Measurements from ENCODE around the gene LRRN4. TPM values are rescaled to one million over a fixed set of nuclear protein-coding genes. Genes with fewer than 3 reads are reported as not detected.

The LRRN4 gene
- total RNA-seq, 1 donor = 0.09 TPM

GRCh38 chr20:5991623-5992441, 62.0 kb downstream of the LRRN4 start:
- no peak overlapping the region for H3K4me3 ChIP-seq (ENCODE audit: low read depth, low read length)
- no peak for DNase-seq (ENCODE audit: low read depth)
- no peak for TF ChIP-seq CTCF (IDR thresholded peaks at IDR 0.05; ENCODE audit: insufficient read depth, low read length)

- H3K4me3 ChIP-seq (ENCODE audit: low read depth, low read length) = no peak overlapping the region
- TF ChIP-seq CTCF (IDR thresholded peaks at IDR 0.05; ENCODE audit: insufficient read depth, low read length) = no peak
- DNase-seq (ENCODE audit: low read depth) = no peak
Observed at GRCh38 chr20:5990946-5991345, 62.9 kb downstream of the LRRN4 start.

Small RNA genes lying within 50 kb of the gene (small RNA-seq; reads per million reads assigned to genes)
- not detected for gene RN7SL498P

Other genes with a start within 250 kb of the LRRN4 start
- not detected in 2 replicates for gene CHGB, start 142.6 kb downstream of the LRRN4 start, total RNA-seq (ENCODE audit: low replicate concordance)
- 4.1 and 8.0 TPM in 2 replicates for gene TRMT6, start 103.5 kb downstream of the LRRN4 start, total RNA-seq (ENCODE audit: low replicate concordance)
- gene MCM8, start 103.4 kb downstream of the LRRN4 start, total RNA-seq (ENCODE audit: low replicate concordance) = 5.6 and 17.5 TPM in 2 replicates
- 50.4 and 74.6 TPM in 2 replicates for gene CRLS1, start 47.9 kb downstream of the LRRN4 start, total RNA-seq (ENCODE audit: low replicate concordance)
- 2.9 and 8.8 TPM in 2 replicates for gene FERMT1, start 69.0 kb upstream of the LRRN4 start, total RNA-seq (ENCODE audit: low replicate concordance)

All from fibroblast of the aortic adventitia (primary cell).